ENCODE measurements around the gene GOLGA8A.
"Not testable (repeated sequence)": the region's sequence is repeated elsewhere in the genome, so short reads cannot be mapped to it uniquely, and the experiment has no call there.

Gene GOLGA8A

GRCh38 chr15:34436126-34436955 is 1.3 kb downstream of the GOLGA8A start:
- Histone ChIP-seq H3K9me3 (ENCODE audit: control insufficient read depth, low read length) (no peaks in the 10 kb centered on the region), H3K27me3 (ENCODE audit: control insufficient read depth, insufficient read depth, low read length) (peaks cover 10% of the 10 kb centered on the region), H3K36me3 (ENCODE audit: control insufficient read depth, insufficient read depth, low read length) (no peaks in the 10 kb centered on the region), H3K4me3 (ENCODE audit: low read length) (no peak overlapping the region), H3K9ac (ENCODE audit: low read length) (peak overlapping the region; percentile 9), H3K4me1 (ENCODE audit: control insufficient read depth, insufficient read depth, low read length) (peaks cover 5% of the 10 kb centered on the region)

- H3K36me3 ChIP-seq (ENCODE audit: control insufficient read depth, insufficient read depth, low read length): no peaks in the 10 kb centered on the region
- H3K4me3 ChIP-seq (ENCODE audit: low read length): no peak overlapping the region
- H3K27me3 ChIP-seq (ENCODE audit: control insufficient read depth, insufficient read depth, low read length): peaks cover 10% of the 10 kb centered on the region
- H3K4me1 ChIP-seq (ENCODE audit: control insufficient read depth, insufficient read depth, low read length): peaks cover 5% of the 10 kb centered on the region
- no peaks in the 10 kb centered on the region for H3K9me3 ChIP-seq (ENCODE audit: control insufficient read depth, low read length)
- H3K9ac ChIP-seq (ENCODE audit: low read length): no peak overlapping the region
Observed at GRCh38 chr15:34435658-34436057, 1.9 kb downstream of the GOLGA8A start.

- H3K9ac ChIP-seq (ENCODE audit: low read length): no peak overlapping the region
- H3K27me3 ChIP-seq (ENCODE audit: control insufficient read depth, insufficient read depth, low read length): peaks cover 10% of the 10 kb centered on the region
- H3K4me1 ChIP-seq (ENCODE audit: control insufficient read depth, insufficient read depth, low read length): peaks cover 5% of the 10 kb centered on the region
- H3K9me3 ChIP-seq (ENCODE audit: control insufficient read depth, low read length): no peaks in the 10 kb centered on the region
- H3K4me3 ChIP-seq (ENCODE audit: low read length): no peak overlapping the region
- no peaks in the 10 kb centered on the region for H3K36me3 ChIP-seq (ENCODE audit: control insufficient read depth, insufficient read depth, low read length)
Observed at GRCh38 chr15:34434627-34435305, 2.8 kb downstream of the GOLGA8A start.

- not testable (repeated sequence) for H3K27me3 ChIP-seq (ENCODE audit: control insufficient read depth, insufficient read depth, low read length); H3K9ac ChIP-seq (ENCODE audit: low read length); H3K9me3 ChIP-seq (ENCODE audit: control insufficient read depth, low read length); H3K4me1 ChIP-seq (ENCODE audit: control insufficient read depth, insufficient read depth, low read length); H3K36me3 ChIP-seq (ENCODE audit: control insufficient read depth, insufficient read depth, low read length); H3K4me3 ChIP-seq (ENCODE audit: low read length)
Observed at GRCh38 chr15:34433956-34434626, 3.5 kb downstream of the GOLGA8A start.

- H3K27me3 ChIP-seq (ENCODE audit: control insufficient read depth, insufficient read depth, low read length); H3K9me3 ChIP-seq (ENCODE audit: control insufficient read depth, low read length); H3K4me3 ChIP-seq (ENCODE audit: low read length); H3K4me1 ChIP-seq (ENCODE audit: control insufficient read depth, insufficient read depth, low read length); H3K36me3 ChIP-seq (ENCODE audit: control insufficient read depth, insufficient read depth, low read length); H3K9ac ChIP-seq (ENCODE audit: low read length): not testable (repeated sequence)
Observed at GRCh38 chr15:34430642-34431041, 7.0 kb downstream of the GOLGA8A start.

- not testable (repeated sequence) for H3K36me3 ChIP-seq (ENCODE audit: control insufficient read depth, insufficient read depth, low read length); H3K9me3 ChIP-seq (ENCODE audit: control insufficient read depth, low read length); H3K27me3 ChIP-seq (ENCODE audit: control insufficient read depth, insufficient read depth, low read length); H3K4me1 ChIP-seq (ENCODE audit: control insufficient read depth, insufficient read depth, low read length); H3K9ac ChIP-seq (ENCODE audit: low read length); H3K4me3 ChIP-seq (ENCODE audit: low read length)
Observed at GRCh38 chr15:34423425-34424090, 14.1 kb downstream of the GOLGA8A start.

- not testable (repeated sequence) for H3K4me3 ChIP-seq (ENCODE audit: low read length); H3K27me3 ChIP-seq (ENCODE audit: control insufficient read depth, insufficient read depth, low read length); H3K9ac ChIP-seq (ENCODE audit: low read length); H3K36me3 ChIP-seq (ENCODE audit: control insufficient read depth, insufficient read depth, low read length); H3K4me1 ChIP-seq (ENCODE audit: control insufficient read depth, insufficient read depth, low read length); H3K9me3 ChIP-seq (ENCODE audit: control insufficient read depth, low read length)
Observed at GRCh38 chr15:34420953-34421352, 16.7 kb downstream of the GOLGA8A start.

- not testable (repeated sequence) for H3K4me3 ChIP-seq (ENCODE audit: low read length); H3K9ac ChIP-seq (ENCODE audit: low read length); H3K27me3 ChIP-seq (ENCODE audit: control insufficient read depth, insufficient read depth, low read length); H3K36me3 ChIP-seq (ENCODE audit: control insufficient read depth, insufficient read depth, low read length); H3K4me1 ChIP-seq (ENCODE audit: control insufficient read depth, insufficient read depth, low read length); H3K9me3 ChIP-seq (ENCODE audit: control insufficient read depth, low read length)
Observed at GRCh38 chr15:34418435-34418834, 19.2 kb downstream of the GOLGA8A start.

- H3K4me3 ChIP-seq (ENCODE audit: low read length); H3K9me3 ChIP-seq (ENCODE audit: control insufficient read depth, low read length); H3K27me3 ChIP-seq (ENCODE audit: control insufficient read depth, insufficient read depth, low read length); H3K4me1 ChIP-seq (ENCODE audit: control insufficient read depth, insufficient read depth, low read length); H3K36me3 ChIP-seq (ENCODE audit: control insufficient read depth, insufficient read depth, low read length); H3K9ac ChIP-seq (ENCODE audit: low read length): not testable (repeated sequence)
Observed at GRCh38 chr15:34409511-34409910, 28.1 kb downstream of the GOLGA8A start.

GRCh38 chr15:34408973-34409372 is 28.6 kb downstream of the GOLGA8A start:
- not testable (repeated sequence) for H3K4me3 ChIP-seq (ENCODE audit: low read length); H3K27me3 ChIP-seq (ENCODE audit: control insufficient read depth, insufficient read depth, low read length); H3K4me1 ChIP-seq (ENCODE audit: control insufficient read depth, insufficient read depth, low read length); H3K36me3 ChIP-seq (ENCODE audit: control insufficient read depth, insufficient read depth, low read length); H3K9me3 ChIP-seq (ENCODE audit: control insufficient read depth, low read length); H3K9ac ChIP-seq (ENCODE audit: low read length)

GRCh38 chr15:34403899-34404298 is 33.7 kb downstream of the GOLGA8A start:
- not testable (repeated sequence) for H3K27me3 ChIP-seq (ENCODE audit: control insufficient read depth, insufficient read depth, low read length); H3K4me1 ChIP-seq (ENCODE audit: control insufficient read depth, insufficient read depth, low read length); H3K4me3 ChIP-seq (ENCODE audit: low read length); H3K9ac ChIP-seq (ENCODE audit: low read length); H3K36me3 ChIP-seq (ENCODE audit: control insufficient read depth, insufficient read depth, low read length); H3K9me3 ChIP-seq (ENCODE audit: control insufficient read depth, low read length)

- H3K4me1 ChIP-seq (ENCODE audit: control insufficient read depth, insufficient read depth, low read length); H3K27me3 ChIP-seq (ENCODE audit: control insufficient read depth, insufficient read depth, low read length); H3K36me3 ChIP-seq (ENCODE audit: control insufficient read depth, insufficient read depth, low read length); H3K9ac ChIP-seq (ENCODE audit: low read length); H3K9me3 ChIP-seq (ENCODE audit: control insufficient read depth, low read length); H3K4me3 ChIP-seq (ENCODE audit: low read length): not testable (repeated sequence)
Observed at GRCh38 chr15:34403160-34403598, 34.4 kb downstream of the GOLGA8A start.

Measured in mucosa of stomach (tissue), 1 donor.